Neural cell (in vitro differentiated cells): Measurements from ENCODE around the gene MANBA.

ENCODE experiments used
- EP300 ChIP-seq: fragments of 450-650 bp; conservative IDR thresholded peaks from 2 replicates; pipeline ENCODE4 v1.6.1; 2014; ENCODE audit warnings: antibody characterized with exemption, mild to moderate bottlenecking, moderate library complexity; ENCODE audit not compliant: poor library complexity, severe bottlenecking
- EZH2 ChIP-seq: fragments of 200-600, 300-800 bp; shearing (Covaris generic), sonication (generic); IDR thresholded peaks from 2 replicates; pipeline ENCODE4 v1.6.1; 2014; ENCODE audit warnings: antibody characterized with exemption, low read length, borderline replicate concordance, mild to moderate bottlenecking; ENCODE audit not compliant: insufficient read depth, poor library complexity, severe bottlenecking
- POLR2AphosphoS5 ChIP-seq: IDR thresholded peaks from 2 replicates; pipeline ENCODE4 v1.6.1; 2012
- RAD21 ChIP-seq: fragments of 450-650 bp; conservative IDR thresholded peaks from 2 replicates; pipeline ENCODE4 v1.6.1; 2014; ENCODE audit warnings: antibody characterized with exemption, mild to moderate bottlenecking, moderate library complexity
- TF ChIP-seq, protein P1 (sequence below): fragments of 450-650 bp; IDR thresholded peaks from 2 replicates; pipeline ENCODE4 v1.5.1; 2014; ENCODE audit warnings: antibody characterized with exemption, mild to moderate bottlenecking, moderate library complexity; ENCODE audit not compliant: poor library complexity, severe bottlenecking
- TF ChIP-seq, protein P2 (sequence below): IDR thresholded peaks from 2 replicates; pipeline ENCODE4 v1.6.1; 2012; ENCODE audit warnings: borderline replicate concordance

DNA sequence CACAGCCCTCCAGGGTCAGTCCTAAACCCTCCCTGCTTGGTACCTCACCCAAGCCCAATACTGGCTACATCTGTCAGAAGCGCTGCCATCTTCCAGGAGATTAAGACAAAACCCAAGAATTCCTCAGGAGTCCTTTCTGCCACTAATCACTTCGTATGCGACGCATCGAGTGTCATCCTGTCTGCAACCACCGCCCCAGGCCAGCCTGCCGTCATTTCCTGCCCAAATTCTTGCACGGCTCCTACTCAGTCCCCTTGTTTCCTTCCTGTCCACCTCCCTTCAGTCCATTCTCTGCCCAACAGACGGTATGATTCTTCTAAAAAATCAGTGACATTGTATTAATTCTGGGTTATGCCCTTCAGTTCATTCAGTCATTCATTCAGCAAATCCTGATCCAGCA is 146.0 kb downstream of the MANBA start:
- TF ChIP-seq, protein P1, sequence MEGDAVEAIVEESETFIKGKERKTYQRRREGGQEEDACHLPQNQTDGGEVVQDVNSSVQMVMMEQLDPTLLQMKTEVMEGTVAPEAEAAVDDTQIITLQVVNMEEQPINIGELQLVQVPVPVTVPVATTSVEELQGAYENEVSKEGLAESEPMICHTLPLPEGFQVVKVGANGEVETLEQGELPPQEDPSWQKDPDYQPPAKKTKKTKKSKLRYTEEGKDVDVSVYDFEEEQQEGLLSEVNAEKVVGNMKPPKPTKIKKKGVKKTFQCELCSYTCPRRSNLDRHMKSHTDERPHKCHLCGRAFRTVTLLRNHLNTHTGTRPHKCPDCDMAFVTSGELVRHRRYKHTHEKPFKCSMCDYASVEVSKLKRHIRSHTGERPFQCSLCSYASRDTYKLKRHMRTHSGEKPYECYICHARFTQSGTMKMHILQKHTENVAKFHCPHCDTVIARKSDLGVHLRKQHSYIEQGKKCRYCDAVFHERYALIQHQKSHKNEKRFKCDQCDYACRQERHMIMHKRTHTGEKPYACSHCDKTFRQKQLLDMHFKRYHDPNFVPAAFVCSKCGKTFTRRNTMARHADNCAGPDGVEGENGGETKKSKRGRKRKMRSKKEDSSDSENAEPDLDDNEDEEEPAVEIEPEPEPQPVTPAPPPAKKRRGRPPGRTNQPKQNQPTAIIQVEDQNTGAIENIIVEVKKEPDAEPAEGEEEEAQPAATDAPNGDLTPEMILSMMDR = no peak
- TF ChIP-seq, protein P2, sequence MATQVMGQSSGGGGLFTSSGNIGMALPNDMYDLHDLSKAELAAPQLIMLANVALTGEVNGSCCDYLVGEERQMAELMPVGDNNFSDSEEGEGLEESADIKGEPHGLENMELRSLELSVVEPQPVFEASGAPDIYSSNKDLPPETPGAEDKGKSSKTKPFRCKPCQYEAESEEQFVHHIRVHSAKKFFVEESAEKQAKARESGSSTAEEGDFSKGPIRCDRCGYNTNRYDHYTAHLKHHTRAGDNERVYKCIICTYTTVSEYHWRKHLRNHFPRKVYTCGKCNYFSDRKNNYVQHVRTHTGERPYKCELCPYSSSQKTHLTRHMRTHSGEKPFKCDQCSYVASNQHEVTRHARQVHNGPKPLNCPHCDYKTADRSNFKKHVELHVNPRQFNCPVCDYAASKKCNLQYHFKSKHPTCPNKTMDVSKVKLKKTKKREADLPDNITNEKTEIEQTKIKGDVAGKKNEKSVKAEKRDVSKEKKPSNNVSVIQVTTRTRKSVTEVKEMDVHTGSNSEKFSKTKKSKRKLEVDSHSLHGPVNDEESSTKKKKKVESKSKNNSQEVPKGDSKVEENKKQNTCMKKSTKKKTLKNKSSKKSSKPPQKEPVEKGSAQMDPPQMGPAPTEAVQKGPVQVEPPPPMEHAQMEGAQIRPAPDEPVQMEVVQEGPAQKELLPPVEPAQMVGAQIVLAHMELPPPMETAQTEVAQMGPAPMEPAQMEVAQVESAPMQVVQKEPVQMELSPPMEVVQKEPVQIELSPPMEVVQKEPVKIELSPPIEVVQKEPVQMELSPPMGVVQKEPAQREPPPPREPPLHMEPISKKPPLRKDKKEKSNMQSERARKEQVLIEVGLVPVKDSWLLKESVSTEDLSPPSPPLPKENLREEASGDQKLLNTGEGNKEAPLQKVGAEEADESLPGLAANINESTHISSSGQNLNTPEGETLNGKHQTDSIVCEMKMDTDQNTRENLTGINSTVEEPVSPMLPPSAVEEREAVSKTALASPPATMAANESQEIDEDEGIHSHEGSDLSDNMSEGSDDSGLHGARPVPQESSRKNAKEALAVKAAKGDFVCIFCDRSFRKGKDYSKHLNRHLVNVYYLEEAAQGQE = no peak
- no peak for TF ChIP-seq EZH2
- no peak for TF ChIP-seq EP300
- TF ChIP-seq POLR2AphosphoS5 = no peak
- no peak for TF ChIP-seq RAD21
